ENCODE measurements around the gene ADGRL1.

Gene ADGRL1

GRCh38 chr19:14113762-14114414 is 92.1 kb downstream of the ADGRL1 start:
- no peak for TF ChIP-seq YY1 (IDR thresholded peaks at IDR 0.05; ENCODE audit: insufficient read depth, insufficient read length)
- no peak for TF ChIP-seq SUZ12 (IDR thresholded peaks at IDR 0.05; ENCODE audit: extremely low read depth, insufficient read depth, insufficient read length)
- TF ChIP-seq ZNF274 (IDR thresholded peaks at IDR 0.05; ENCODE audit: low read depth, low read length), result no peak
- H3K9ac ChIP-seq (ENCODE audit: insufficient read length, low read depth), result peak overlapping the region; percentile 51
- no peak overlapping the region for H3K4me3 ChIP-seq (ENCODE audit: insufficient read length, low read depth)
- H3K4me1 ChIP-seq (ENCODE audit: insufficient read depth, insufficient read length), result peaks cover 25% of the 10 kb centered on the region
- H3K27me3 ChIP-seq (ENCODE audit: insufficient read depth, insufficient read length), result no peaks in the 10 kb centered on the region
- DNase-seq (ENCODE audit: low read depth, low spot score), result no peak
- no peaks in the 10 kb centered on the region for H3K9me3 ChIP-seq (ENCODE audit: insufficient read depth, low read length)
- H3K36me3 ChIP-seq (ENCODE audit: insufficient read depth, insufficient read length, low read length), result no peaks in the 10 kb centered on the region

- no peak for TF ChIP-seq SUZ12 (IDR thresholded peaks at IDR 0.05; ENCODE audit: extremely low read depth, insufficient read depth, insufficient read length)
- TF ChIP-seq YY1 (IDR thresholded peaks at IDR 0.05; ENCODE audit: insufficient read depth, insufficient read length), result no peak
- no peak for TF ChIP-seq ZNF274 (IDR thresholded peaks at IDR 0.05; ENCODE audit: low read depth, low read length)
- no peaks in the 10 kb centered on the region for H3K9me3 ChIP-seq (ENCODE audit: insufficient read depth, low read length)
- H3K9ac ChIP-seq (ENCODE audit: insufficient read length, low read depth), result peak overlapping the region; percentile 51
- DNase-seq (ENCODE audit: low read depth, low spot score), result no peak
- H3K4me3 ChIP-seq (ENCODE audit: insufficient read length, low read depth), result no peak overlapping the region
- peaks cover 3% of the 10 kb centered on the region for H3K36me3 ChIP-seq (ENCODE audit: insufficient read depth, insufficient read length, low read length)
- peaks cover 25% of the 10 kb centered on the region for H3K4me1 ChIP-seq (ENCODE audit: insufficient read depth, insufficient read length)
- H3K27me3 ChIP-seq (ENCODE audit: insufficient read depth, insufficient read length), result no peaks in the 10 kb centered on the region
These were observed 93.1 kb downstream of the ADGRL1 start for GRCh38 chr19:14112809-14113385.

GRCh38 chr19:14112051-14112808 is 93.7 kb downstream of the ADGRL1 start:
- H3K4me3 ChIP-seq (ENCODE audit: insufficient read length, low read depth), result no peak overlapping the region
- peak overlapping the region; percentile 51 for H3K9ac ChIP-seq (ENCODE audit: insufficient read length, low read depth)
- DNase-seq (ENCODE audit: low read depth, low spot score), result no peak
- H3K9me3 ChIP-seq (ENCODE audit: insufficient read depth, low read length), result no peaks in the 10 kb centered on the region
- H3K36me3 ChIP-seq (ENCODE audit: insufficient read depth, insufficient read length, low read length), result peaks cover 6% of the 10 kb centered on the region
- H3K27me3 ChIP-seq (ENCODE audit: insufficient read depth, insufficient read length), result no peaks in the 10 kb centered on the region
- H3K4me1 ChIP-seq (ENCODE audit: insufficient read depth, insufficient read length), result peaks cover 25% of the 10 kb centered on the region
- no peak for TF ChIP-seq YY1 (IDR thresholded peaks at IDR 0.05; ENCODE audit: insufficient read depth, insufficient read length)

GRCh38 chr19:14111486-14111885 is 94.5 kb downstream of the ADGRL1 start:
- no peak for DNase-seq (ENCODE audit: low read depth, low spot score)

GRCh38 chr19:14110650-14111049 is 95.3 kb downstream of the ADGRL1 start:
- no peak overlapping the region for H3K4me3 ChIP-seq (ENCODE audit: insufficient read length, low read depth)
- no peak for DNase-seq (ENCODE audit: low read depth, low spot score)
- no peak for TF ChIP-seq YY1 (IDR thresholded peaks at IDR 0.05; ENCODE audit: insufficient read depth, insufficient read length)
- no peak for TF ChIP-seq ZNF274 (IDR thresholded peaks at IDR 0.05; ENCODE audit: low read depth, low read length)
- TF ChIP-seq SUZ12 (IDR thresholded peaks at IDR 0.05; ENCODE audit: extremely low read depth, insufficient read depth, insufficient read length), result no peak
- H3K36me3 ChIP-seq (ENCODE audit: insufficient read depth, insufficient read length, low read length), result peaks cover 13% of the 10 kb centered on the region
- H3K4me1 ChIP-seq (ENCODE audit: insufficient read depth, insufficient read length), result peaks cover 21% of the 10 kb centered on the region
- H3K27me3 ChIP-seq (ENCODE audit: insufficient read depth, insufficient read length), result no peaks in the 10 kb centered on the region
- H3K9me3 ChIP-seq (ENCODE audit: insufficient read depth, low read length), result no peaks in the 10 kb centered on the region
- no peak overlapping the region for H3K9ac ChIP-seq (ENCODE audit: insufficient read length, low read depth)

More at GRCh38 chr19:14111486-14111885, 94.5 kb downstream of the ADGRL1 start:
- no peaks in the 10 kb centered on the region for H3K9me3 ChIP-seq (ENCODE audit: insufficient read depth, low read length)
- TF ChIP-seq SUZ12 (IDR thresholded peaks at IDR 0.05; ENCODE audit: extremely low read depth, insufficient read depth, insufficient read length), result no peak
- TF ChIP-seq ZNF274 (IDR thresholded peaks at IDR 0.05; ENCODE audit: low read depth, low read length), result no peak
- no peak for TF ChIP-seq YY1 (IDR thresholded peaks at IDR 0.05; ENCODE audit: insufficient read depth, insufficient read length)
- peaks cover 24% of the 10 kb centered on the region for H3K4me1 ChIP-seq (ENCODE audit: insufficient read depth, insufficient read length)
- H3K36me3 ChIP-seq (ENCODE audit: insufficient read depth, insufficient read length, low read length), result peaks cover 6% of the 10 kb centered on the region
- no peaks in the 10 kb centered on the region for H3K27me3 ChIP-seq (ENCODE audit: insufficient read depth, insufficient read length)
- H3K9ac ChIP-seq (ENCODE audit: insufficient read length, low read depth), result no peak overlapping the region
- no peak overlapping the region for H3K4me3 ChIP-seq (ENCODE audit: insufficient read length, low read depth)

GRCh38 chr19:14107581-14108461 is 98.1 kb downstream of the ADGRL1 start:
- DNase-seq (ENCODE audit: low read depth, low spot score), result no peak
- H3K4me1 ChIP-seq (ENCODE audit: insufficient read depth, insufficient read length), result peaks cover 13% of the 10 kb centered on the region
- no peaks in the 10 kb centered on the region for H3K27me3 ChIP-seq (ENCODE audit: insufficient read depth, insufficient read length)
- no peak for TF ChIP-seq SUZ12 (IDR thresholded peaks at IDR 0.05; ENCODE audit: extremely low read depth, insufficient read depth, insufficient read length)
- TF ChIP-seq YY1 (IDR thresholded peaks at IDR 0.05; ENCODE audit: insufficient read depth, insufficient read length), result no peak
- no peak for TF ChIP-seq ZNF274 (IDR thresholded peaks at IDR 0.05; ENCODE audit: low read depth, low read length)
- no peak overlapping the region for H3K4me3 ChIP-seq (ENCODE audit: insufficient read length, low read depth)
- no peaks in the 10 kb centered on the region for H3K9me3 ChIP-seq (ENCODE audit: insufficient read depth, low read length)
- H3K36me3 ChIP-seq (ENCODE audit: insufficient read depth, insufficient read length, low read length), result peaks cover 22% of the 10 kb centered on the region
- no peak overlapping the region for H3K9ac ChIP-seq (ENCODE audit: insufficient read length, low read depth)

Data from NT2/D1 (cell line).